Activated effector memory CD4-positive, alpha-beta T cell treated with Interleukin-2 at 50 U/mL for 16 hours (primary cell): Measurements from ENCODE around the gene SPATA31C2.
"Not testable (repeated sequence)": the region's sequence is repeated elsewhere in the genome, so short reads cannot be mapped to it uniquely, and the experiment has no call there.

Experiments
- DNase-seq: peaks from one replicate; pipeline ENCODE4 v3.0.0-alpha.2; 2020

The SPATA31C2 gene

GRCh38 chr9:88123413-88123812 is 14.9 kb downstream of the SPATA31C2 start:
- DNase-seq, result not testable (repeated sequence)

GRCh38 chr9:88118121-88118520 is 20.2 kb downstream of the SPATA31C2 start:
- not testable (repeated sequence) for DNase-seq

GRCh38 chr9:88114968-88115612 is 23.2 kb downstream of the SPATA31C2 start:
- not testable (repeated sequence) for DNase-seq

DNA sequence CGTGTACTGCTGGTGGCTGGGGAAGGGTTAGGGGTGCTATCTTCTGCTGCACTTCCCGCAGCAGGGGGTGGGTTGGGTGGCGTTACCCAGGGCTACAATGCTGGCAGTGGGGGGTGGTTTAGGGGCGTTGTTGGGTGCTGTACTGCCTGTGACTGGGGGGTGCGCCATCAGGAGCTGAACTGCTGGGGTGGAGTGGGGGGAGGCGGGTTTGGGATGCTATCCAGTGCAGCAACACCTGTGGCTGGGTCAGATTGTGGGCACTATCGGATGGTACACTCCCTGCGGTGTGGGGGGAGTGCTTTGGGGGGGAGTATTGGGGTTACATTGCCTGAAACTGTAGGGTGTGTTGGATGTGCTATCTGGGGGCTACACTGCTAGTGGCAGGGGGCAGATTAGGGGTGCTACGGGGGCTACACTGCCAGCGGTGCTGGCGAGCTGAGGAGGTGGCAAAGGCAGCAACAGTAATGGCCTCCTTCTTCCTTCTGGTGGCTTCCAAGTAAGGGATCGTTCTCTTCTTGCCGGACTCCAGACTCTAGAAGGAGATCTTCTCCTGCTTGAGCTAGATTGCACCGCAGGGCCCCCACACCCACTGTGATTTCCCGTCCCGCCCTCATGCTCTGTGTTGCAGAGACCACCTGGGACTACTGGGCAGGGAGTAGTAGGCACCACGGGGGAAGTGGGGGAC is 23.9 kb downstream of the SPATA31C2 start:
- DNase-seq, result not testable (repeated sequence)

- not testable (repeated sequence) for DNase-seq
Observed at GRCh38 chr9:88113156-88114130, 24.8 kb downstream of the SPATA31C2 start.

DNA sequence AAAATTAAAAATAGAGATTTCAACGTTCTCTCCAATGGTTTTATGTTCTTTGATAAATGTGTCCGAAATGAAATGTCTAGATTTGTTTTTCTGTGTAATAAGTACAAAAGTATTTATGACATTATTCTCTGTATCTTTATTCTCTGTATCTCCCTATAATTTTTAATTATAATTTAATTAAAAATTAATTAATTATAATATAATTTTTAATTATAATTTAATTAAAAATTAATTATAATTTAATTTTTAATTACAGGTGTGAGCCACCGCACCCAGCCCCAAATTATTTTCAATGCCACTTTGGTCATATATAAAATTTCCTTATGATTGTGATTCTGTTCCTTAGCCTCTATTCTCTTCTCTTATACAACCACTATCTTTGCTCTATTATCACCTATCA is 28.2 kb downstream of the SPATA31C2 start:
- DNase-seq, result no peak

- DNase-seq, result no peak
Observed at GRCh38 chr9:88108779-88109178, 29.5 kb downstream of the SPATA31C2 start.

- no peak for DNase-seq
Observed at GRCh38 chr9:88106492-88106891, 31.8 kb downstream of the SPATA31C2 start.

DNA sequence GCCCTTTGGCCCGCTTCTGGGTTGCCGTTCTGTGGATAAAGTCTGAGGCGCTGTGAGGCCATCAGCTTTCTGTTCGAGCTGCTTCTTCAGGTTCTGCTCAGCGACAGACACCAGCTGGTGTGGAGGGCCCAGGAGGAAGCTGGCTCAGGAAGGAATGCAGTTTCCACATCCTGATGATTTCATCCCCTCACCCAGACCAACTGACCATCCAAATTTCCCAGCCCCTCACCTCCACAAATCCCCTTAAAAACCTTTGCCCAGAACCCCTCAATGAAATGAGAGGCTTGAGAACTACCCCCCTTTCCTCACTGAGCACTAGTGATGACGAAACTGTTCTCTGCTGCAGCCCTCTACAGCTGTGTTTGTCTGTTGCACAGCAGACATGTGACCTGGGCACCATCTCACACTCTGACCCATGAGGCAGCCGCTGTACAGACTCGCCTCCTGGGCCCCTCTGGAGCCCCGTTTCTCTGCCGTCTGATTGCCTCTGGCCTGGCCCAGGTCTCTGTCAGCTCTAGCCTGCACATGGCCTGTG is 45.4 kb downstream of the SPATA31C2 start:
- no peak for DNase-seq

- no peak for DNase-seq
Observed at GRCh38 chr9:88090151-88090581, 48.1 kb downstream of the SPATA31C2 start.

DNA sequence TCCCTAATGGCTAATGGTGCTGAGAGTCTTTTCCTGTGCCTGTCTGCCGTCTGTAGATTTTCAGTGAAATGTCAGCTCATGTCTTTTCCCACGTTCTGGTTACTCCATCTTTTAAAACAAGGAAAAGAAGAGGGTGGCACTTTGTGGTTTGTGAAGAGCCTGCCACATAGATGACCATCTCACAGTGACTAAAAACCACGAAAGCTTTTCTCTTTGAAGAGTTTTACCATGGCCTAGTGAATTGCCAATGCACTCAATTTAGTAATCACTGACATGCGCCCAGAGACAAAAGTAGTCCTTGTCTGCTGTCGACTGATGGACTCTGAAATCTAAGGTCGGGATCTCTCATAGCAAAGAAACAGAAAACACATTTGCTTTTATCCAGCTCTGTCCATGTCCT is 50.4 kb downstream of the SPATA31C2 start:
- DNase-seq, result no peak

DNA sequence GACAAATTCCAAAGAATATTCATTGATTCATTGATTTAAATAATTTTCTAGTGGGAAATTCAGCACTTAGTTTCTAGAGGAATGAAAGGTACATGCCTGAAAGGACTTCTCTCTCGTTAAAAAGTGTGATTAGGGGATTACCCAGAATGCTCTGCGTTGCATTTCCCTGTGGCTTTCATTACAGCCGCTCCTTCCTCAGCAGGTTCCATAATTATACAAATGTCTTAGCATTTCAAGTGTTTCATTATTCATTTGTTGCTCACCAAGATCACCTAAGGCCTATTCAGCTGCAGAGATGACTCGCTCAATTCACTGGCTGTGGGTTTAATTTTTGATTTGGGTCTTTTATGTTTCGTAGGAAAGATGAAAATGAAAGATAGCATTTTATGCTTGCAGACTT is 52.8 kb downstream of the SPATA31C2 start:
- DNase-seq, result no peak

GRCh38 chr9:88084357-88085183 is 53.7 kb downstream of the SPATA31C2 start:
- no peak for DNase-seq
